GM23248 (cell line): ENCODE measurements around the gene YOD1.

Source experiments
- EZH2 ChIP-seq: fragments of 200-600 bp; sonication (generic); IDR thresholded peaks from 2 replicates; pipeline ENCODE4 v1.6.1; 2018; ENCODE audit warnings: antibody characterized with exemption, mild to moderate bottlenecking; ENCODE audit not compliant: insufficient read depth, poor library complexity, severe bottlenecking
- EZH2phosphoT487 ChIP-seq: fragments of 200-600 bp; sonication (generic); IDR thresholded peaks from 2 replicates; pipeline ENCODE4 v1.6.1; 2018; ENCODE audit warnings: antibody characterized with exemption, moderate library complexity, mild to moderate bottlenecking, low read depth; ENCODE audit not compliant: insufficient read depth

- TF ChIP-seq EZH2phosphoT487 (no peak), EZH2 (no peak)
Measured at GRCh38 chr1:207009182-207009850, 41.7 kb downstream of the YOD1 start.
